Mesenteric fat pad (tissue), 1 donor: ENCODE data around the gene MAS1. TPM values are rescaled to one million over a fixed set of nuclear protein-coding genes. Genes with fewer than 3 reads are reported as not detected.

Experiments used
- DNase-seq: peaks from one replicate; pipeline ENCODE4 v3.0.0-alpha.2; 2020; ENCODE audit warnings: low spot score
- total RNA-seq: library from RNA; stranded (reverse); fragmentation: NEBNext Ultra II Directional; extraction: Animal tissue kit (Norgen Biotek cat#: 25700); gene quantifications from one replicate; pipeline ENCODE4 v1.2.1, GENCODE V29; 2021
- donor health status: DM: yes; HTN: yes; CAD: no.

MAS1 gene
- total RNA-seq, 1 donor from 2014 or later = not detected

- DNase-seq = no peak
These were observed 10.9 kb upstream of the MAS1 start for GRCh38 chr6:159879856-159880255.

GRCh38 chr6:159880412-159880975 is 10.3 kb upstream of the MAS1 start:
- no peak for DNase-seq

DNA sequence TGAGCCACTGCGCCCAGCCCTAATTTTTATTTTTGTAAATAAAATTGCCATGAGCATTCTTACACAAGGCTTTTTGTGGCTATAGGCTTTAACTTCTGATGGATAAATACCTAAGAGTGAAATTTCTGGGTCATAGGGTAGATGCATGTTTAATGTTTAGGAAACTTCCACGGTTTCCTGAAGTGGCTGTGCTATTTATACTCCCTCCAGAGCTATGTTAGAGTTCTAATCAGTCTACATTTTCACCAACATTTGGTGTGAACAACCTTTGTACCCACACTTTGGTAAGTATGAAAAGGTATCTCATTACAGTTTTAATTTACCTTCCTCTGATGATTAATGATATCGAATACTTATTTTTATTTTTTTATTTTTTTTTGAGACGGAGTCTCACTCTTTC is 6.1 kb upstream of the MAS1 start:
- no peak for DNase-seq

- DNase-seq = no peak
These were observed 4.5 kb upstream of the MAS1 start for GRCh38 chr6:159886270-159886669.

GRCh38 chr6:159887146-159887545 is 3.6 kb upstream of the MAS1 start:
- peak; percentile 51 for DNase-seq

DNA sequence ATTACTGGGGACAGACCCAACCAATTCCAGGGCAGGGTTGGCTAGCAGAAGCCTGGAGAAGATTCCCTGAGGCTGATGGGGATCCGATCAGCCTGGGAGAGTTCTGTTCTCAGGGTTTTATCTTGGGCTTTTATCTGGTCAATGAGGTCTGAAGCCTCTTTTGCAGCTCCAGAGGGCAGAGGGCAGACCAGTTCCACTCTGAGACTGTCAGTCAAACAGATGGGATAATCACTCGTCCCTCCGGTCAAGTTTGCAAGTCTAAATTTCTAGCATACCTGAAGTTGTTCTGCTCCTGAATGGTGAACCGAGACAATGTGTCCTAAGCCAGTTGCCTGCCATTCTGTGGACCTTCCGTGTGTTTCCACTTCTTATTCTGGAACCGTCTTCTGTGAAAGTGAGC is 3.0 kb upstream of the MAS1 start:
- no peak for DNase-seq

DNA sequence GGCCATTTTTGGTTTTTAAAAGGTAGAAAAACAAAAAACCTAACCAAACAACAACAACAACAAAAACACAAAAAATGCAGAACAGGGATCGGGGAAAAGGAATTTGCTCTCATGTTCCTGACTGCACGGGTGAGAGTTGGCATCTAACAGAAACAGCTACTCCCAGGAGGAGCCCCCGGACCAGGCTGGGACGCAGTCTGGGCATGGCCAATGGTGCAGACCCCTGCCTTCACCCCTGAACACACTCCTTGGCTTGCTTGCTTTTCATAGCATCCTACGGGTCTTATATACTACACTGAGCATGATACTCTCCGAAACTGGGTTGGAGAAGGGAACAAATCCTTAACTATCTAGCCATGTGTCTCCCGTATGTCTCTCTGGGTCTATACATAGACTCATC is 587 bp upstream of the MAS1 start:
- no peak for DNase-seq

GRCh38 chr6:159892053-159892452 is 1.3 kb downstream of the MAS1 start:
- no peak for DNase-seq

GRCh38 chr6:159893064-159893463 is 2.3 kb downstream of the MAS1 start:
- peak; percentile 72 for DNase-seq

DNA sequence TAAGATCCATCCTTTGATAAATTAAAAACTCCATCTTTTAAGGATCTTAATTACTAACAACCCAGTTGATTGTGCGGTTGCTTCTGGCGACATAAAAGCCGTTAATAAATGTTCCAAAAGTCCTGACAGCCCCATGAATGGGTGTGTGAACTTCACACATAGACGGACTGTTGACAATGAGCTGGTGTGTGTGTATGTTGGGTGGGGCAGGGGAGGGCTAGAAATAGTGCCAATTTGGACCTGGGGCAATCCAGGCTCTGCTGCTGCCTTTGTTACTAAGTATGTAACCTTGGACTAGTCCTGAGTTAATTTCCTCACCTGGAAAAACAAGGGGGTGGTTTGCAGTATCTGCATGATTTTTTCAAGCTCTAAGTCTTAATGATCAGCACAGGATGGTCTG is 4.2 kb downstream of the MAS1 start:
- no peak for DNase-seq

GRCh38 chr6:159897603-159898002 is 6.8 kb downstream of the MAS1 start:
- DNase-seq = no peak

DNA sequence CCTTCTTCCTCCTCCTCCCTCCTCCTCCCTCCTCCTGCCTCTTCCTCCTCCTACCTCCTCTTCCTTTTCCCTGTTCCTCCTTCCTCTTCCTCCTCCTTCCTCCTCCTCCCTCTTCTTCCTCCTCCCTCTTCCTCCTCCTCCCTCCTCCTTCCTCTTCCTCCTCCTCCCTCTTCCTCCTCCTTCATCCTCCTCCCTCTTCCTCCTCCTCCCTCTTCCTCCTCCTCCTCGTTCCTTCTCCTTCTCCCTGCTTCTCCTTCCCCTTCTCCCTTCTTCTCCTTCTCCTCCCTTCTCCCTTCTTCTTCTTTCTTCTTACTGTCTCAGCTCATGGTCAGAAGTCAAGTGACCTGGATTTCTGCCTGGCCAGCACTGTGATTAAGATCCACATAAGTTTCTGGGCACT is 7.7 kb downstream of the MAS1 start:
- no peak for DNase-seq

DNA sequence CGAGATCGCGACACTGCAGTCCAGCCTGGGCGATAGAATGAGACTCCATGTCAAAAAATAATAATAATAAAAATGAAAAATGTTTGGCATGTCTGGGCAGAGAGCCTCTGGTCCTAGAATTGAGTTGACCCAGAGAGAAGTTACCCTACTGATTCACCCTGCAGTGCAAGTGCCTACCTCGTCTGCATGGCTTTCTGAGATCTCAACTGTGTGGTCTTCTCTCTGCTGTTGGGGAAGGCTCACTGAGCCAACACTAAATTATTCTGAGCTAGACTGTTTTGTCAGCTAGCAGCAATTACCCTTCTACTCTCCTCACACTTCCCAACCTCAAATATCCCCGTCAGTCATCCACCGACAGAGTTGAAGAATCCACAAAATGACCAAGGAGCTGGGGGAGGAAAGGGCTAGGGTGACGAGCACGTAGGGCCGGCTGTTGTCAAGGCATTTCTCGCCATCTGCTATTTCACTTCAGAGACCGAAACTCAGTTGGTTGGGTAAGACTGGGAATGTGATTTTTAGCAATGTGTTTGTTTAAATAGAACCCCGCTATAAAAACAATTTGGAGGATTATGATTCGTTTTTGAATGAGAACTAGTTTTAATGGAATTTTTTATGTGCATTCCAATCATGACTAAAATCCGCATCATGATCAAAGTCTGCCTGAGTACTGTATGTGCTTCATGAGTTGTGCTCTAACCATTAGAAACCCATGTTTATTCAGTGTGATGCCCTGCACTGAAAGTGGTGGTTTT is 9.4 kb downstream of the MAS1 start:
- DNase-seq = no peak

DNA sequence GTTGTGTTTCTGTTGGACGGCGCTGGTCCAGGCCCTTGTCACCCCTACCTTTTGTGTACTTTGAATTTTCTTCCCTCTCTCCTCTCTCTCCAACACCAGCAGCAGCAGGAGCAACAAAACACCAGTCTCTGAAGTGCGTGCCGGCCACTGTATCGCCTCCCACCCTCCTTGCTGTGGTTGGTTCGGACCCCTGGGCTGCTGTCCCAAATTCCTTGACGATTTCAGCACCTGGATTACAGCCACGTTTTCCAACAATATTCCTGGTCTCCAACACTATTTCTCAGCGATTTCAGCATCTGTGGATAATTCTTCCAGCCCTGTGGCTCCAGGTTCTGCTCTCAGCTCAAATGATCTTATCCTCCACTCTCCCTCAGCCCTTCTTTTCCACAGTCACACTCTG is 11.8 kb downstream of the MAS1 start:
- no peak for DNase-seq

DNA sequence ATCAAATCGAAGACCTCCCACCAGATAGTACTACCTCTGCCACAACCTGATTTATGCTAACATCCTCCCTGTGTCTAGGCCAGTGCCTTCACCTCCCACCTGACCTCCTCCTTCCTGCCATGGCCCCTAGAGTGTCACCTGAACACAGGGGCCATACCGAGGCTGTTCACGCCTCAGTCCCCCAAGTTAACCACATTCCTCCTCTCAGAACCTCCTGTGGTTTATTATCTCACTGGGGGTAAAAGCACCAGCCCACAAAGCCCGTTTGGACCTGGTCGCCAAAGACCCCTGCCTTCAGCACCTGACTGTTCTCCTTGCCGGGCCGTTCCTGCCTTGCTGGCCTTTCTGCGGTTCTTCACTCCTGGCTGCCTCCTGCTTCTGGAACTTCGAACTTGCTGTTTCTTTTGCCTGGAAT is 13.7 kb downstream of the MAS1 start:
- no peak for DNase-seq

DNA sequence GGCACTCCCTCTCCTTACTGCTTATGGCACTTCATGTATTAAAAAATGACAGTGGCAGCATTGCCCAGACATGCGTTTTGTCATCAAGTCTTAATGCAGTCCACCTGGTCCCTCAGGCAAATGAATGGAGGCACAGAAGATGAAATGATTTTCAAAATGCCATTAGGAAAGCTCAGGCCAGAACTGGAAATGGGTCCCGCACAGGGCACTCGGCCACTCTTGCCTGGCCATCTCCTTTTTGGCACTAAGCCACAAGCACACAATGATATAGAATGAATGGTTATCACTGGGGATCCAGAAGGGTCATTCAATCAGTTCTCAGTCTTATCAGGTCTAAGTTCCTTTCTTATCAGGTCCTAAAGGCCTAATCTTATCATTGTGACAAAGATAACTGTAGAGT is 15.6 kb downstream of the MAS1 start:
- no peak for DNase-seq

- no peak for DNase-seq
These were observed 17.7 kb downstream of the MAS1 start for GRCh38 chr6:159908535-159908934.

- no peak for DNase-seq
These were observed 18.2 kb downstream of the MAS1 start for GRCh38 chr6:159908979-159909378.

- no peak for DNase-seq
These were observed 19.6 kb downstream of the MAS1 start for GRCh38 chr6:159910342-159910741.

GRCh38 chr6:159913375-159913774 is 22.6 kb downstream of the MAS1 start:
- no peak for DNase-seq

DNA sequence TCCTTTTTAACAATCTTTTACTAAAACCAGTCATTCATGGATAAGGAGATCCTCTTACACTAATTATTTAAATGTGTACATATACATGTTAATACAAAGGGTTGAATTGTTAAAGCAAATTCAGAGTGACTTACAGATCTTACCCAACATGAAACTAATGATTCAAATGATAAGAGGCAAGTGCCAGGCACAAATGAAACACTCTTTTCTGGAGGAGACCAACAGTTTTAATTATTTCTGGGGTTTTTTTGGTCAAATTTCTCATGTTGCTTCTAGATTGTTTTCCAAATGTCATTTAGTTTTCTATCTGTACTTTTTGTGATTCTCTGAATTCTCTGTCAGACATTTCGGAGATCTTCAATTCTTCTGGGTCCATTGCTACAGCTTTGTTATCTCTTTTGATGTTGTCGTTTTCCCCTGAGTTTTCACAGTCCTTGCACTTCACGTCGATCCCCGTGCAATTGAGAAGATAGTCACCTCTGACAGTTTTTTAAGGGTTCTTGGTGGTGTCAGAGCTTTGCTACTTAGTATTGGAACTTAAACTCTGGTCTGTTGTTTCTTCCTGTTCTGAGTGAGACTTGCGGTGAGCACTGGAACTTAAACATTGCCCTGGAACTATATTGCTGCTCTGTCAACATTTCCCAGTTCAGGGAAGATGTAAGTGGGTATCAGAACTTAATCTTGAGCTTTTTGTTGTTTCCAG is 23.2 kb downstream of the MAS1 start:
- no peak for DNase-seq

- no peak for DNase-seq
These were observed 23.8 kb downstream of the MAS1 start for GRCh38 chr6:159914565-159914923.

GRCh38 chr6:159915397-159915796 is 24.6 kb downstream of the MAS1 start:
- DNase-seq = no peak
